Measurements from ENCODE around the gene OR2F1.

Gene OR2F1

DNA sequence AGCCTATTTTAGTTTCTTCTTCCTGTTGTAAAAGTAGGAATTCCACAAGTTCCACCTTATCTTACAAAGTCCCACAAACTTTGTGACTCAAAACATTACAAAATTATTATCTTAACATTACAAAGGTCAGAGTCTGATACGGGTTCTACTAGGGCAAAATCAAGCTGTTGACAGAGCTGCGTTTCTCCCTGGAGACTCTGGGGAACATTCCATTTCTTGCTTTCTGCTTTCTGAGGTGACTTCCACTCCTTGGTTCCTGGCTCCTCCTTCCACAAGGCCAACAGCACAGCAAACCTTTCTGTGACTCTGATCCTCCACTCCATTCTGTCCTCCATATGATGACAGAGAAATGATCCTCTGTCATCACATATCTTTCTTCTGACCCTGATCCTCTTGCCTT, 10.6 kb downstream of the OR2F1 start:
- Histone ChIP-seq H3K9me3 (ENCODE audit: control insufficient read depth, low read length) (no peaks in the 10 kb centered on the region), H3K27ac (no peak overlapping the region), H3K4me1 (no peaks in the 10 kb centered on the region), H3K36me3 (ENCODE audit: control insufficient read depth, insufficient read depth, low read length) (no peaks in the 10 kb centered on the region), H3K4me3 (ENCODE audit: low read depth, low read length) (no peak overlapping the region), H3K27me3 (ENCODE audit: control insufficient read depth, insufficient read depth, low read length) (no peaks in the 10 kb centered on the region), H3K79me2 (no peaks in the 10 kb centered on the region), H3K4me2 (ENCODE audit: low read length) (no peak overlapping the region), H3K9ac (no peak overlapping the region), H2AFZ (no peak overlapping the region)
- TF ChIP-seq, protein P1, sequence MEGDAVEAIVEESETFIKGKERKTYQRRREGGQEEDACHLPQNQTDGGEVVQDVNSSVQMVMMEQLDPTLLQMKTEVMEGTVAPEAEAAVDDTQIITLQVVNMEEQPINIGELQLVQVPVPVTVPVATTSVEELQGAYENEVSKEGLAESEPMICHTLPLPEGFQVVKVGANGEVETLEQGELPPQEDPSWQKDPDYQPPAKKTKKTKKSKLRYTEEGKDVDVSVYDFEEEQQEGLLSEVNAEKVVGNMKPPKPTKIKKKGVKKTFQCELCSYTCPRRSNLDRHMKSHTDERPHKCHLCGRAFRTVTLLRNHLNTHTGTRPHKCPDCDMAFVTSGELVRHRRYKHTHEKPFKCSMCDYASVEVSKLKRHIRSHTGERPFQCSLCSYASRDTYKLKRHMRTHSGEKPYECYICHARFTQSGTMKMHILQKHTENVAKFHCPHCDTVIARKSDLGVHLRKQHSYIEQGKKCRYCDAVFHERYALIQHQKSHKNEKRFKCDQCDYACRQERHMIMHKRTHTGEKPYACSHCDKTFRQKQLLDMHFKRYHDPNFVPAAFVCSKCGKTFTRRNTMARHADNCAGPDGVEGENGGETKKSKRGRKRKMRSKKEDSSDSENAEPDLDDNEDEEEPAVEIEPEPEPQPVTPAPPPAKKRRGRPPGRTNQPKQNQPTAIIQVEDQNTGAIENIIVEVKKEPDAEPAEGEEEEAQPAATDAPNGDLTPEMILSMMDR (IDR thresholded peaks at IDR 0.05): no peak

DNA sequence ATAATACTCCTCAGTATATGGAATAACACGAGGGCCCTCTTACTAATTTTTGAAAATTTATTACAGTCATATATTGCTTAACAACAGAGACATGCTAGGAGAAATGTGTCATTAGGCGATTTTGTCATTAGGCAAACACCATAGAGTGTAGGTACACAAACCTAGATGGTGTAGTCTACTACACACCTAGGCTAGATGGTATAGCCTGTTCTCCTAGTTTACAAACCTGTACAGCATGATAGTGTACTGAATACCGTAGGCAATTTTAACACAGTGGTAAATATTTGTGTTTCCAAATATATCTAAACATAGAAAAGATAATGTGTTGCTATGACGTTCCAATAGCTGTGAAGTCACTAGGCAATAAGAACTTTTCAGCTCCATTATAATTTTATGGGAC, 12.8 kb downstream of the OR2F1 start:
- no peaks in the 10 kb centered on the region for H3K79me2 ChIP-seq
- H3K27ac ChIP-seq: no peak overlapping the region
- H3K4me1 ChIP-seq: no peaks in the 10 kb centered on the region
- H3K36me3 ChIP-seq (ENCODE audit: control insufficient read depth, insufficient read depth, low read length): no peaks in the 10 kb centered on the region
- H3K9ac ChIP-seq: no peak overlapping the region
- no peak overlapping the region for H3K4me3 ChIP-seq (ENCODE audit: low read depth, low read length)
- no peaks in the 10 kb centered on the region for H3K9me3 ChIP-seq (ENCODE audit: control insufficient read depth, low read length)
- TF ChIP-seq, protein P1 (IDR thresholded peaks at IDR 0.05): no peak
- no peak overlapping the region for H2AFZ ChIP-seq
- no peaks in the 10 kb centered on the region for H3K27me3 ChIP-seq (ENCODE audit: control insufficient read depth, insufficient read depth, low read length)
- H3K4me2 ChIP-seq (ENCODE audit: low read length): no peak overlapping the region

DNA sequence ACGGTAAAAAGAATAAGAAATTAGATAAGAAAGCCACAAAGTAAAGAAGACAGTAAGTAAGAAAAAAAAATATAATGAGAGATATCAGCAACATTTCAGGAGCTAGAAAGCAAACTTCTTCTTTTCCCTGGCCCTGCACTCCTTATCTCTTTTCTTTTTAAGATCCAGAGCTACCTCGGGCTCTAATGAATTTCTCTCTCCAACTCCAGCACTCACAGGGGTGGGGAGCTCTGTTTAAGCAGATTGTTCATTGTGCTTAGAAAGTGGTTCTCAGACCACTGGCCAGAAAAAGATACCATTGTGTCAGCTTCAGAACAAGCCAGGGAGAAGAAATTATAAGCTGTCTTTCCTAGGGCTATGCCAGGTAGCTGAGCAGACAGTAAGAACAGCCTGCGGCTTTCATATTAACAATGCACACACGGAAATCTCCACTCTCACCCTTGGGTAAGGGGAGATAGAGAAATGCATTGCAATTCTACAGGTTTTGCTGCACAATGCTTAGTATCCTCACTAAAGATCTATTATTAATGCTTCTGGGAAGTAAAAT, 19.3 kb downstream of the OR2F1 start:
- no peak overlapping the region for H3K27ac ChIP-seq
- H3K36me3 ChIP-seq (ENCODE audit: control insufficient read depth, insufficient read depth, low read length): no peaks in the 10 kb centered on the region
- no peaks in the 10 kb centered on the region for H3K9me3 ChIP-seq (ENCODE audit: control insufficient read depth, low read length)
- H3K4me3 ChIP-seq (ENCODE audit: low read depth, low read length): no peak overlapping the region
- H3K4me2 ChIP-seq (ENCODE audit: low read length): no peak overlapping the region
- no peak overlapping the region for H3K9ac ChIP-seq
- no peaks in the 10 kb centered on the region for H3K79me2 ChIP-seq
- H3K4me1 ChIP-seq: no peaks in the 10 kb centered on the region
- TF ChIP-seq, protein P1 (IDR thresholded peaks at IDR 0.05): no peak
- no peak overlapping the region for H2AFZ ChIP-seq
- H3K27me3 ChIP-seq (ENCODE audit: control insufficient read depth, insufficient read depth, low read length): no peaks in the 10 kb centered on the region

DNA sequence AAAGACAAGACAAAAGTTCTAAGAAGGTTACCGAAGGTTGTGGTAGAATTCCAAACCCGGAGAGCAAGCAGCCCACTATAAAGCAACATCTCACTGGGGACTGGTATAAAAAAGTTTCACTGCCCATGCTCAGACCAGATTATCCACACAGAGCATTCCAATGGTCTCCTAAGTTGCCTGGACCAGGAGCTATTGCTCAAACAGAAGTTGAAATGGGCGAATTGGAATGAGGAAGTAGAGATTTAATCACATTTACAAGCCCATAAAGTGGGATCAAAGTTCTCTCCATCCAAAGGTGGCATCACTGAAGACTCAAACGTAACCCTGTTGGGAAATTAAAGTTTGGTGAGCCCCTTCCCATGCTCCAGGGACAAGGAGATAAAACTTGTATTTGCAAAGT, 19.8 kb downstream of the OR2F1 start:
- H3K36me3 ChIP-seq (ENCODE audit: control insufficient read depth, insufficient read depth, low read length): no peaks in the 10 kb centered on the region
- H3K79me2 ChIP-seq: no peaks in the 10 kb centered on the region
- H3K27ac ChIP-seq: no peak overlapping the region
- no peak overlapping the region for H3K9ac ChIP-seq
- H3K4me3 ChIP-seq (ENCODE audit: low read depth, low read length): no peak overlapping the region
- H3K4me2 ChIP-seq (ENCODE audit: low read length): no peak overlapping the region
- H2AFZ ChIP-seq: no peak overlapping the region
- TF ChIP-seq, protein P1 (IDR thresholded peaks at IDR 0.05): no peak
- no peaks in the 10 kb centered on the region for H3K4me1 ChIP-seq
- H3K9me3 ChIP-seq (ENCODE audit: control insufficient read depth, low read length): no peaks in the 10 kb centered on the region
- H3K27me3 ChIP-seq (ENCODE audit: control insufficient read depth, insufficient read depth, low read length): no peaks in the 10 kb centered on the region

DNA sequence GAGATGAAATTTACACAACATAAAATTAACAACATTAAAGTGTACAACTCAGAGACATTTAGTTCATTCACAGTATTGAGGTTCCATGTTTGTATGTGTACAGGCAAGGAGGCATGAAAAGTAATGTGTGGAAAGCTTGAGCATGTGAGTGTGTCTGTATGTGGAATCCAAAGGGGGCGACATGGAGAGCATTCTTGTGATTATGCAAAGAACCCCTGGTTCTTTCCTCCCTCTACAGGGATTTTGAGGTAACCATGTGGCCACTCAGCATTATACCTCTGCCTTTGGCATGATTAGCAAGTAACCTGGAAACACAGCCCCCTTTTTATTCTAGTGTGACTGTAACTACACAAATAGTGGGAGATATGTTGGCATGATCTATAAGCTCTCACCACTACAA, 21.0 kb downstream of the OR2F1 start:
- Histone ChIP-seq H3K79me2 (no peaks in the 10 kb centered on the region), H3K4me1 (no peaks in the 10 kb centered on the region), H3K27ac (no peak overlapping the region), H3K9ac (no peak overlapping the region), H3K27me3 (ENCODE audit: control insufficient read depth, insufficient read depth, low read length) (no peaks in the 10 kb centered on the region), H3K9me3 (ENCODE audit: control insufficient read depth, low read length) (no peaks in the 10 kb centered on the region), H3K36me3 (ENCODE audit: control insufficient read depth, insufficient read depth, low read length) (no peaks in the 10 kb centered on the region), H2AFZ (no peak overlapping the region), H3K4me3 (ENCODE audit: low read depth, low read length) (no peak overlapping the region), H3K4me2 (ENCODE audit: low read length) (no peak overlapping the region)
- TF ChIP-seq, protein P1 (IDR thresholded peaks at IDR 0.05): no peak

All from parathyroid adenoma (tissue), 2 donors.